GM21447 (cell line): ENCODE results near the gene ELFN1.

Experiments used
- ATAC-seq: cut with Tn5 transposase; IDR thresholded peaks from one replicate; pipeline ENCODE4 v1.9.1; 2021; ENCODE audit not compliant: unreplicated experiment

ELFN1 gene

DNA sequence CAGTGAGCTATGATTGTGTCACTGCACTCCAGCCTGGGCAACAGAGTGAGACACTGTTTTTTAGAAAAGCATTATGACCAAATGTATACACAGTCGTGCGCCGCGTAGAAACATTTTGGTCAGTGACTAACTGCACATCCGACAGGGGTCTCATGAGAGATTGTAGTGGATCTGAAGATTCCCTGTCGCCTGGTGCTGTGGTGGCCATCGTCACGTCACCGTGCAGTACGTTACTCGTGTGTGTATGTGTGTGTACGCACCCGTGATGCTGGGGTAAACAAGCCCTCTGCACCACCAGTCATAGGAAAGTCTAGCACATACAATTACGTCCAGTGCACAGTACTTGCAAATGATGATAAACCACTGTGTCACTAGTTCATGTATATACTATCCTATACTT is 109.4 kb downstream of the ELFN1 start:
- ATAC-seq, result no peak

DNA sequence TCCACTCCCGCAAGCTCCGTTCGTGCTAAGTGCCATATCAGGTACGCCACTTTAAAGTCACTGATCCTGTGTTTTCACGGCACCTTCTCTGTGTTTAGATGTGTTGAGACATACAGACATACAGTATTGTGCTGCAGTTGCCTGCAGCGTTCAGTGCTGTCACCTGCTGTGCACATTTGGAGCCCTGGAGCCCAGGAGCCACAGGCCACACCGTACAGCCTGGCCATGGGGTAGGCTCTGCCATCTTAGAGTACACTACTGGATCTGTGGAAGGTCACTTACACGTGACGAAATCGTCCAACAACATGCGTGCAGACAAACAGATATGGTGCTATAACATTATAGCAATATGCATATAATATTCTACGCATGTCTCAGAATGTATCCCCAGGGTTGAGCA is 111.3 kb downstream of the ELFN1 start:
- ATAC-seq, result no peak

DNA sequence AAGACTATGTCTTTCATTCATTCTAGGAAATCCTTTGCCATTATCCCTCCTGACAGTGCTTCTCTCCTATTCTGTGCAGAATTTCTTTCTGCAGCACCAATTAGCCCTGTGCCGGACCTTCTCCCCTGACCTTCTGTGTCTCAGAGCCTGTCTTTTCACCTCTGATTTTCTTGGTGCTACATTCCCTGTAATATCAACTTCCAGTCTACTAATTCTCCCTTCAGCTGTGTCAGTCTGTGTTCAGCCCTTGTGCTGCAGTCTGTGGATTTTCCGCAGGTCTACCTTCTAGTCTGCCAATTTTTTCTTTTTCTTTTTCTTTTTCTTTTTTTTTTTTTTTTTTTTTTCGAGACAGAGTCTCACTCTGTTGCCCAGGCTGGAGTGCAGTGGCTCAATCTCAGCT is 115.8 kb downstream of the ELFN1 start:
- ATAC-seq, result no peak

DNA sequence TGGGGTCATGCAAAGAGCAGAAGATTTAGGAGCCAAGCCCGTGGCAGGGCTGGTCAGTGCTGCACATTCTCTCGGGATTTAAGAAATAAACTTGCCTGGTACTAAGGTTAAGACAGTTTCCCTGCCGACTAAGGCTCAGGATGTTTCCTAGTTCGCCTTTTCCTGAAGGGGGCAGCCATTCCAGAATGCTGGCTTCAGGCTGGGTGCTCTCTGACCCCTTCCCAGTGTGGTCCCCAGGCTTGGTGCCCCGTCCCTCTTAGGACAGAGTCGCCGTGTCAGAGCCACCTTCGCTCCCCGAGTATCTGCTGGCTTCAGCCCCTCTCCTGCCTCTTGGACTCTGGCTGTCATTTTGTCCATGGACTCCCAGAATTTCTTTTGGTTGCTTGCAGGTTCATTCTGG is 117.2 kb downstream of the ELFN1 start:
- no peak for ATAC-seq

DNA sequence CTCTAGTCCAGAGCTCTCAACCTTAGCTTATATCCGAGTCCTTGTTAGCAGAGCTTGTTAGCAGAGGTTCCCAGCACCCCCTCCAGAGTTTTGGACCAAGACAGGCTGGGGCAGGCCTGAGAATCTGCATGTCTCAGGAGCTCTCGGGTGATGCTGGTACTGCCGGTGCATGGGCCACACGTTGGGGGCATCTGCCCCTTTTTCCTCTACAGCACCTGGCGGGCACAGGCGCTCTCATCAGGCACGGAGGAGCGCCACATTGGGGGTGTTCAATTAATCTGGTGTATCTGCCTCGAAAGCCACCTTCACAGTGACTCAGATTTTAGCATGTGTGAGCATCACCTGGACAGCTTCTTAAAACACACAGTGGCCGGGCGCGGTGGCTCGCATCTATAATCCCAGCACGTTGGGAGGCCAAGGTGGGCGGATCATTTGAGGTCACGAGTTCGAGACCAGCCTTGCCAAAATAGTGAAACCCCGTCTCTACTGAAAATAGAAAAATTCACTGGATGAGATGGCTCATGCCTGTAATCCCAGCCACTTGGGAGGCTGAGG is 117.7 kb downstream of the ELFN1 start:
- ATAC-seq, result no peak

DNA sequence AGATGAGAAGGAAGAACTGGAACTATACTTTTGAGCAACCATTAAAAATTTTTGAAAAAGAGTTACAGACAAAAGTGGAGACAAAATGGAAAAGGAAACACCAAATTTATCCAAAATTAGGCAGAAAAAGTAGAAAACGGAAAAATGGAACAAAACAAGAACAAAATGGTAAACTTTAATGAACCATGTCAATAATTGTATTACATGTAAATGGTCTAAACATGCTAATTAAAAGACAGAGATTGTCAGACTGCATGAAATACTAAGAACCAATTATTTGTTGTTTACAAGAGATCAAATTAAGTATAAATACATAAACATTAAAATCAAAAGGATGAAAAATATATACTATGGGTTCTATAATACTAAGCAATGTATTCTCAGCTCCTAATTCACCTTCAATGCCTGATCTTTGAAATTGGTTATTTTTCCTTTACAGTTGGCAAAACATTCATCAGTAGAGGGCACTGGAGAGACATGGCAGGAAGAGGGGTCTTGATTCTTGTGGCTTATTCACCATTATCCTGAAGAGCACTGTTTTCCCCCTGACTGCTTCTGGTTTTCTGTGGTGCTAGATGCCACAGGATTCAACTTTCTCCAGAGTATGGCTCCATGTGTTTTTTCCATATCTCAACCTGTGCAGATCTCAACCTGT is 124.9 kb downstream of the ELFN1 start:
- no peak for ATAC-seq
